HG03039 (cell line): ENCODE data around the gene BTBD1.
"Not testable (repeated sequence)": the region's sequence is repeated elsewhere in the genome, so short reads cannot be mapped to it uniquely, and the experiment has no call there.

Experiments used
- ATAC-seq: cut with Tn5 transposase; IDR thresholded peaks from one replicate; pipeline ENCODE4 v1.9.1; 2021; ENCODE audit warnings: mild to moderate bottlenecking, moderate library complexity; ENCODE audit not compliant: unreplicated experiment

The BTBD1 gene

GRCh38 chr15:83062768-83063180, 4.3 kb downstream of the BTBD1 start:
- ATAC-seq = no peak

- no peak for ATAC-seq
Observed at GRCh38 chr15:83061680-83062079, 5.4 kb downstream of the BTBD1 start.

GRCh38 chr15:83057696-83058376, 9.2 kb downstream of the BTBD1 start:
- no peak for ATAC-seq

GRCh38 chr15:83057002-83057401, 10.1 kb downstream of the BTBD1 start:
- ATAC-seq = no peak

- ATAC-seq = no peak
Observed at GRCh38 chr15:83053151-83053550, 13.9 kb downstream of the BTBD1 start.

GRCh38 chr15:83046558-83047127, 20.4 kb downstream of the BTBD1 start:
- ATAC-seq = no peak

- ATAC-seq = no peak
Observed at GRCh38 chr15:83044156-83044555, 22.9 kb downstream of the BTBD1 start.

GRCh38 chr15:83039206-83039605, 27.8 kb downstream of the BTBD1 start:
- no peak for ATAC-seq

GRCh38 chr15:83036253-83036652, 30.8 kb downstream of the BTBD1 start:
- ATAC-seq = no peak

- ATAC-seq = not testable (repeated sequence)
Observed at GRCh38 chr15:83031234-83031633, 35.8 kb downstream of the BTBD1 start.

GRCh38 chr15:83030021-83030420, 37.0 kb downstream of the BTBD1 start:
- ATAC-seq = no peak

- ATAC-seq = no peak
Observed at GRCh38 chr15:83018436-83018835, 48.6 kb downstream of the BTBD1 start.

GRCh38 chr15:83016906-83017305, 50.1 kb downstream of the BTBD1 start:
- no peak for ATAC-seq

- no peak for ATAC-seq
Observed at GRCh38 chr15:83015361-83015760, 51.7 kb downstream of the BTBD1 start.

- no peak for ATAC-seq
Observed at GRCh38 chr15:83014205-83014653, 52.8 kb downstream of the BTBD1 start.

- no peak for ATAC-seq
Observed at GRCh38 chr15:83012636-83013035, 54.4 kb downstream of the BTBD1 start.

- ATAC-seq = no peak
Observed at GRCh38 chr15:83012076-83012426, 55.0 kb downstream of the BTBD1 start.

GRCh38 chr15:83011271-83012075, 55.6 kb downstream of the BTBD1 start, which contains the start of gene C15orf40:
TSS of gene C15orf40 (minus strand) at chr15:83011639. CDS start at chr15:83011607, 32 bp downstream.
- peak; percentile 81 for ATAC-seq

- ATAC-seq = peak; percentile 46
Observed at GRCh38 chr15:83010709-83011270, 56.3 kb downstream of the BTBD1 start.

GRCh38 chr15:83000672-83001031, 66.4 kb downstream of the BTBD1 start:
- ATAC-seq = not testable (repeated sequence)

- ATAC-seq = no peak
Observed at GRCh38 chr15:82999905-83000671, 67.0 kb downstream of the BTBD1 start.
